GM19328 (cell line): ENCODE measurements around the gene C9orf72.
"Not testable (repeated sequence)": the region's sequence is repeated elsewhere in the genome, so short reads cannot be mapped to it uniquely, and the experiment has no call there.

Experiments used
- ATAC-seq: cut with Tn5 transposase; IDR thresholded peaks from one replicate; pipeline ENCODE4 v1.9.1; 2021; ENCODE audit warnings: mild to moderate bottlenecking, moderate library complexity; ENCODE audit not compliant: unreplicated experiment

C9orf72 gene

GRCh38 chr9:27519466-27520465, 53.5 kb downstream of the C9orf72 start:
- ATAC-seq: no peak

GRCh38 chr9:27518809-27519208, 54.5 kb downstream of the C9orf72 start:
- ATAC-seq: no peak

- no peak for ATAC-seq
Observed at GRCh38 chr9:27518006-27518405, 55.3 kb downstream of the C9orf72 start.

GRCh38 chr9:27514551-27514950, 58.7 kb downstream of the C9orf72 start:
- ATAC-seq: no peak

- no peak for ATAC-seq
Observed at GRCh38 chr9:27511771-27512170, 61.5 kb downstream of the C9orf72 start.

GRCh38 chr9:27510780-27511179, 62.5 kb downstream of the C9orf72 start:
- ATAC-seq: no peak

GRCh38 chr9:27506981-27507380, 66.3 kb downstream of the C9orf72 start:
- ATAC-seq: no peak

- ATAC-seq: no peak
Observed at GRCh38 chr9:27505744-27506161, 67.5 kb downstream of the C9orf72 start.

GRCh38 chr9:27504259-27504658, 69.0 kb downstream of the C9orf72 start:
- ATAC-seq: no peak

- ATAC-seq: no peak
Observed at GRCh38 chr9:27503623-27504022, 69.7 kb downstream of the C9orf72 start.

GRCh38 chr9:27500902-27501301, 72.4 kb downstream of the C9orf72 start:
- ATAC-seq: not testable (repeated sequence)

GRCh38 chr9:27499451-27499850, 73.8 kb downstream of the C9orf72 start:
- ATAC-seq: no peak

- ATAC-seq: no peak
Observed at GRCh38 chr9:27497883-27498417, 75.3 kb downstream of the C9orf72 start.
